Natural killer cell (primary cell): Measurements from ENCODE around the gene MMAB. TPM values are rescaled to one million over a fixed set of nuclear protein-coding genes. Genes with fewer than 3 reads are reported as not detected.

Experiments
- ATAC-seq, 3 donors: fragments of 150-1000 bp in 2 of 3; fragments of 200-7000 bp in 1 of 3; cut with Tn5 transposase; 1 replicate in 1 of 3; 2 replicates in 2 of 3; pipeline ENCODE4 v1.10.0; 2021; ENCODE audit warnings: mild to moderate bottlenecking in 2 of 3, moderate library complexity in 2 of 3
- DNase-seq, 2 donors: peaks; one replicate each; pipeline versions ENCODE4 v3.0.0 to v3.0.0-alpha.2; 2013 to 2021; ENCODE audit warnings: mixed read lengths in 1 of 2
- H3K27ac ChIP-seq: one replicate; pipeline ENCODE4 v1.5.1; 2013; ENCODE audit warnings: mild to moderate bottlenecking, low read length
- H3K27me3 ChIP-seq: one replicate; pipeline ENCODE4 v1.6.1; 2013; ENCODE audit warnings: low read length; ENCODE audit not compliant: control insufficient read depth, insufficient read depth
- H3K36me3 ChIP-seq: one replicate; pipeline ENCODE4 v1.6.1; 2013; ENCODE audit warnings: low read length; ENCODE audit not compliant: control insufficient read depth, insufficient read depth
- H3K4me1 ChIP-seq: one replicate; pipeline ENCODE4 v1.6.1; 2013; ENCODE audit warnings: low read length; ENCODE audit not compliant: control insufficient read depth, insufficient read depth
- H3K4me3 ChIP-seq: one replicate; pipeline ENCODE4 v1.5.1; 2013; ENCODE audit warnings: low read length
- H3K9me3 ChIP-seq: one replicate; pipeline ENCODE4 v1.6.1; 2013; ENCODE audit warnings: low read length; ENCODE audit not compliant: control insufficient read depth, insufficient read depth
- H3K27ac Mint-ChIP-seq, 2 donors: one replicate each; pipeline ENCODE4 v1.8.0; 2022; ENCODE audit warnings: mild to moderate bottlenecking in 2 of 2, mixed read lengths in 2 of 2, moderate library complexity in 1 of 2
- H3K27me3 Mint-ChIP-seq, 2 donors: one replicate each; pipeline ENCODE4 v1.8.0; 2022; ENCODE audit warnings: low read depth in 2 of 2, mixed read lengths in 2 of 2
- H3K36me3 Mint-ChIP-seq: one replicate; pipeline ENCODE4 v1.8.0; 2022; ENCODE audit warnings: mixed read lengths
- H3K4me1 Mint-ChIP-seq, 2 donors: one replicate each; pipeline ENCODE4 v1.8.0; 2022; ENCODE audit warnings: mixed read lengths in 2 of 2
- H3K4me3 Mint-ChIP-seq: one replicate; pipeline ENCODE4 v1.8.0; 2022; ENCODE audit warnings: mild to moderate bottlenecking, moderate library complexity, mixed read lengths
- H3K9me3 Mint-ChIP-seq, 2 donors: one replicate each; pipeline ENCODE4 v1.8.0; 2022; ENCODE audit warnings: mixed read lengths in 2 of 2
- WGBS: methylation state at CpG from one replicate; pipeline ENCODE4 v1.1.7; 2013; ENCODE audit warnings: missing lambda C conversion rate; ENCODE audit not compliant: insufficient coverage; 5-methylcytosine and 5-hydroxymethylcytosine counted together
- intact Hi-C: fragments of 100-400 bp; cut with micrococcal nuclease; formaldehyde crosslinking; loops from one replicate; pipeline ENCODE4 v1.14.2; 2022
- total RNA-seq, 4 donors: library from RNA; stranded (reverse); fragments of 120-200 nt in 1 of 4; gene quantifications; one replicate each; pipeline versions ENCODE4 v1.2.3 to v1.2.4, GENCODE V29; 2013 to 2022
- TF ChIP-seq, protein P1 (sequence below): fragments of 200-600 bp; IDR thresholded peaks from one replicate; pipeline ENCODE4 v1.8.0; 2022; ENCODE audit warnings: antibody characterized with exemption

MMAB gene
- total RNA-seq, 3 donors from 2014 or later (not counting 1 experiment from before 2014, with no cell fraction given) = 17.1 to 18.3 (median 17.6) TPM

GRCh38 chr12:109524466-109525278 is 48.6 kb downstream of the MMAB start:
- Histone ChIP-seq H3K27me3 (no peaks in the 10 kb centered on the region), H3K27ac (no peak overlapping the region), H3K9me3 (no peaks in the 10 kb centered on the region), H3K4me3 (no peak overlapping the region), H3K36me3 (peaks cover 63% of the 10 kb centered on the region), H3K4me1 (no peaks in the 10 kb centered on the region)
- Mint-ChIP-seq H3K4me1 (no peaks in the 10 kb centered on the region), H3K4me3 (no peak overlapping the region), H3K9me3 (no peaks in the 10 kb centered on the region), H3K27ac (no peak overlapping the region), H3K27me3 (no peaks in the 10 kb centered on the region), H3K36me3 (peaks cover 17% of the 10 kb centered on the region)
- intact Hi-C loops = no loop called here
- TF ChIP-seq, protein P1, sequence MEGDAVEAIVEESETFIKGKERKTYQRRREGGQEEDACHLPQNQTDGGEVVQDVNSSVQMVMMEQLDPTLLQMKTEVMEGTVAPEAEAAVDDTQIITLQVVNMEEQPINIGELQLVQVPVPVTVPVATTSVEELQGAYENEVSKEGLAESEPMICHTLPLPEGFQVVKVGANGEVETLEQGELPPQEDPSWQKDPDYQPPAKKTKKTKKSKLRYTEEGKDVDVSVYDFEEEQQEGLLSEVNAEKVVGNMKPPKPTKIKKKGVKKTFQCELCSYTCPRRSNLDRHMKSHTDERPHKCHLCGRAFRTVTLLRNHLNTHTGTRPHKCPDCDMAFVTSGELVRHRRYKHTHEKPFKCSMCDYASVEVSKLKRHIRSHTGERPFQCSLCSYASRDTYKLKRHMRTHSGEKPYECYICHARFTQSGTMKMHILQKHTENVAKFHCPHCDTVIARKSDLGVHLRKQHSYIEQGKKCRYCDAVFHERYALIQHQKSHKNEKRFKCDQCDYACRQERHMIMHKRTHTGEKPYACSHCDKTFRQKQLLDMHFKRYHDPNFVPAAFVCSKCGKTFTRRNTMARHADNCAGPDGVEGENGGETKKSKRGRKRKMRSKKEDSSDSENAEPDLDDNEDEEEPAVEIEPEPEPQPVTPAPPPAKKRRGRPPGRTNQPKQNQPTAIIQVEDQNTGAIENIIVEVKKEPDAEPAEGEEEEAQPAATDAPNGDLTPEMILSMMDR = no peak
- ATAC-seq (no peak), DNase-seq (no peak)
- 92% methylated on average over 26 of the region's 26 CpGs for WGBS

DNA sequence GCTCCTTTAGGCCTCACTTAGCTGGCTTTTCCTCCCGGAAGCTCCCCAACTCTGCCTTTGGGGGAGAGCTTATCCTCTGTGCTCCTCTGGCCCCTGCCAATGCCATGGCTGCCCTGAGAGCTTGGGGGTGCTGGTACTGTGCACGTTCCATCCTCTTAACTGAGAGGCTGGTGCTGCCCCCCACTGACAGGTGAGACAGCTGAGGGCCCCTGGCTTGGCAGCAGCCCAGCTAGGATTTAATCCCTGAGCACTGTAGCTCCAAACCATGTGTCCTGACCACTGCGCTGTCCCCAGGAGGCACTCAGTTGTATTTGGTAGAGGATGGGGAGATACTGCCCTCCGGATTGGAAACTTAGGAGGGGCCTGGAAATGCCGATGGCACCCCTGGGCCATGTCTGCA is 49.8 kb downstream of the MMAB start:
- Histone ChIP-seq H3K27me3 (no peaks in the 10 kb centered on the region), H3K9me3 (no peaks in the 10 kb centered on the region), H3K36me3 (peaks cover 67% of the 10 kb centered on the region), H3K4me3 (no peak overlapping the region), H3K27ac (no peak overlapping the region), H3K4me1 (no peaks in the 10 kb centered on the region)
- Mint-ChIP-seq H3K27me3 (no peaks in the 10 kb centered on the region), H3K9me3 (no peaks in the 10 kb centered on the region), H3K36me3 (peaks cover 20% of the 10 kb centered on the region), H3K27ac (no peak overlapping the region), H3K4me1 (no peaks in the 10 kb centered on the region), H3K4me3 (no peak overlapping the region)
- 99% methylated on average over 4 of the region's 5 CpGs for WGBS
- TF ChIP-seq, protein P1 = no peak
- no peak for DNase-seq
- intact Hi-C loops = no loop called here
- ATAC-seq = no peak

DNA sequence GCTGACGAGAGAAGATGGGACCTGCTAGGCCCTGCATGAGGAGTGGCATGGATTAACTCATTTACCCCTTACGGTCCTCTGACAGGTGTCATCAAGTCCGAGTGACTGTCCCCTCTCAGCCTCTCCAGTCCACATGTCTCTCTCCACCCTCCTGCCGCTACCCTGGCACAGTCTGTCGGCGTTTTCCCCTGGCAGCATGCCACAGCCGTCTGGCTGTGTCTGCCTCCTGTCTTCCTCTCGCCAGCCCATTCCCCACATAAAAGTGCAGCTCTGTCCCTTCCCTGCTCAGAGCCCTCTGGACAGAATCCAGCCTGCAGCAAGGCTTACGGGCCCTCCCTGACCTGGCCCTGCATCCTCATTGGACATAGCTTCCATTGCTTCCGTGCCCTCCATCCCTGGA is 50.2 kb downstream of the MMAB start:
- DNase-seq = no peak
- 97% methylated on average over 10 of the region's 10 CpGs for WGBS
- no peak overlapping the region for H3K4me3 Mint-ChIP-seq
- no peak overlapping the region for H3K4me3 ChIP-seq
- no peaks in the 10 kb centered on the region for H3K27me3 ChIP-seq
- H3K9me3 ChIP-seq = no peaks in the 10 kb centered on the region
- no peak overlapping the region for H3K27ac ChIP-seq
- no peaks in the 10 kb centered on the region for H3K4me1 ChIP-seq
- no peaks in the 10 kb centered on the region for H3K9me3 Mint-ChIP-seq
- H3K27ac Mint-ChIP-seq = no peak overlapping the region
- H3K4me1 Mint-ChIP-seq = no peaks in the 10 kb centered on the region
- H3K27me3 Mint-ChIP-seq = no peaks in the 10 kb centered on the region
- intact Hi-C loops = no loop called here
- H3K36me3 Mint-ChIP-seq = peaks cover 24% of the 10 kb centered on the region
- H3K36me3 ChIP-seq = peaks cover 71% of the 10 kb centered on the region
- TF ChIP-seq, protein P1 = no peak
- ATAC-seq = no peak

DNA sequence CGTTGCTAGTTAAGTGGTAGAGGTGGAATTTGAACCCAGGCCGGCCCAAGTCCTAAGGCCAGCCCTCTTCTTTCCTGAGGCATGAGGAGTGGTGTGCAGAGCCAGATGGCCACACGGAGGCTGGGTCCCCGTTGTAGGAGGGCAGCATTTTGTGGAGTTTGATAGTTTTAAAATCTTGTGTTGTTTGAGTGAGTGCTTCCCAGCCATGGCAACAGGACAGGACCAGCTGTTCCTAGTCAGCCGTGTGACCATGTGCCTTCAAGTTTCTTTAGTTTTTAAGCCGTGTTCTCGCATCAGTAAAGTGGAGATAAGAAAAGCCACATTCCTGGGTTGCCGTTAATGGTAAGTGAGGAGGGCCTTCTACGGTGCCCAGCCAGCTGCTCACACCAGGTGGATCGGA is 51.5 kb downstream of the MMAB start:
- no peaks in the 10 kb centered on the region for H3K27me3 Mint-ChIP-seq
- peaks cover 74% of the 10 kb centered on the region for H3K36me3 ChIP-seq
- H3K4me3 ChIP-seq = no peak overlapping the region
- no peak for ATAC-seq
- TF ChIP-seq, protein P1 = no peak
- H3K4me3 Mint-ChIP-seq = no peak overlapping the region
- no peak overlapping the region for H3K27ac ChIP-seq
- H3K9me3 Mint-ChIP-seq = no peaks in the 10 kb centered on the region
- H3K27me3 ChIP-seq = no peaks in the 10 kb centered on the region
- intact Hi-C loops = no loop called here
- 94% methylated on average over 10 of the region's 10 CpGs for WGBS
- H3K36me3 Mint-ChIP-seq = peaks cover 35% of the 10 kb centered on the region
- H3K27ac Mint-ChIP-seq = no peak overlapping the region
- no peak for DNase-seq
- H3K9me3 ChIP-seq = no peaks in the 10 kb centered on the region
- H3K4me1 ChIP-seq = no peaks in the 10 kb centered on the region
- H3K4me1 Mint-ChIP-seq = no peaks in the 10 kb centered on the region
